HG02840 (cell line): ENCODE data around the gene SNX8.

Experiments
- ATAC-seq: cut with Tn5 transposase; IDR thresholded peaks from one replicate; pipeline ENCODE4 v1.9.1; 2021; ENCODE audit warnings: mild to moderate bottlenecking, moderate library complexity, moderate number of reproducible peaks; ENCODE audit not compliant: unreplicated experiment, low FRiP score

SNX8 gene

DNA sequence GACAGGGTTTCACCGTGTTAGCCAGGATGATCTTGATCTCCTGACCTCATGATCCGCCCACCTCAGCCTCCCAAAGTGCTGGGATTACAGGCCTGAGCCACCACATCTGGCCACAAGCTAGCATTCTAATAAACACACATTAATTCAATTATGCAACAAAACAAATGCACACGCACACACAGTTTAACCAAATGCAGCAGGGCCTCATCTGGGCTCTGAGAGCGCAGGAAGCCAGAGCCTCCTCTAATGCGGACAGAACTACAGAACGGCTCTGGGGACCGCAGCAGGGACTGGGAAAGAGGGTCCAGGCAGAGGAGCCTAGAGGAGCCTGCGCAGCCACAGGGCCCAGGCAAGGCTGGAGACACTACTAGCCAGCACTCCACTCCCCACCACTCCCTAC lies 85.3 kb downstream of the SNX8 start:
- ATAC-seq = no peak

DNA sequence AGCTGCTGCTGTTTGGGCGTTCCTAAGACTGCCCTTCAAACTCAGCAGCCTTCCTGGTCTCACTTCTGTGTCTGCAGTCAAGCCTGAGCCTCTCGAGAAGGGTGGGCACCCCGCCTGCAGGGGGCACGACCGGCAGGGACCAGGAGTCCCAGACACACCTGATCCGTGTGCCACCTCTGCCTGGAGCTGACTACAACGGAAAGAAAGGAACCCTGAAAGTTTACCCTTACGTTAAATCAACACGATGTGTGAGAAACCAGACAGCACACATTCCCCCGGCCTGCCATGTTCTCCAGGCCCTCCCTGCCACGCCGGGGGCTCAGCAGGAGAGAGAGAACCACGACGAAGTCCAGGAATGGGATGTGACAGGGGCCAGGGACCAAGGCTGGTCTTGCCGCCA lies 86.5 kb downstream of the SNX8 start:
- ATAC-seq = no peak

DNA sequence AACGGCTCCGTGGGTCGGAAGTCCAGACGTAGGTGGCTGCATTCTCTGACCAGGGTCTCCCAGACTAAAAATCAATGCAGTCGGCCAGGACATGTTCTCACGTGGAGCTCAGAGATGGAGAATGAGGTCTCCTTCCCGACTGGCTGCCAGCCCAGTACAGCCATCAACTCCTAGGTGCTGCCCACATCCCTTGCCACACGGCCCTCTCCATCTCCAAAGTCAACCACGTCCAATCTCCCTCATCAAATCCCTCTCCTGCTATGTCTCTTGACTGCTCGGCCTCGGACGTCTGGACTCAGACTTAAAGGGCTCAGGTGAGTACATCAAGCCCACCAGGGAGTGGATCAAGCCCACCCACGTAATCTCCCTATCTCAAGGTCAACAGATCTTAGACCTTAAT lies 88.4 kb downstream of the SNX8 start:
- no peak for ATAC-seq

DNA sequence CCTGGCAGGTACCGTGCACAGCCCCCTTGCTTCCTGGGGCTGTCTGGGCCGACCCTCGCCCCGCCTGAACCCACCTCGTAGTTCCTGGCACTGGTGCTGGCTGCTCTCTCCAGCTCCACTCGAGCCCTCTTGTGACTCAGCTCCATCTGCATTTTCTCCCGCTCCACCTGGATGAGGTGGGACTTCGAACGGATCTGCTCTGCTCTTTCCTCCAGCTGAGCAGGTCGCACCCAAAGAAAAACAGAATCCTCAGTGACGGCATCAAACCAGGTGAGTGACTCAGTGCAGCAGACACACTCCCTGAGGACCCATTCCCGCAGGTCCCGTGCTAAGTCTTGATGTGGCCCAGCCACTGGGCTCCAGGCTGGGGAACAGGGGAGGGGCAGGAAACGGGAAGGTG lies 88.9 kb downstream of the SNX8 start:
- no peak for ATAC-seq

DNA sequence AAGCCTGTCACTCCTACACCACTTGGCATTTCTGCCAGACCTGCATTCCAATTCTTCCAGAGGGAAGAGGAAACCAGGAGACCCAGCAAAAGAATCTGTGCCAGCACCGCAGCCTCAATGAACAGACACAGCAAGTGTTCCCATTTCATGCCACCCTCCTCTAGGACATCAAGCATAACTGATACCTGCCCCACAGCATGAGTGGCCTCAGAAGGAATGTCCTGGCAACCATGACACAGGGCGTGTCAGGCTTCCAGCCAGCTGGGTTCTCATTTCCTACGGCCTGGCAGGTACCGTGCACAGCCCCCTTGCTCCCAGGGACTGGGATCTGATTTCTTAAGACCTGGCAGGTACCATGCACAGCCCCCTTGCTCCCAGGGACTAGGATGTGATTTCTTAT lies 89.3 kb downstream of the SNX8 start:
- ATAC-seq = no peak

DNA sequence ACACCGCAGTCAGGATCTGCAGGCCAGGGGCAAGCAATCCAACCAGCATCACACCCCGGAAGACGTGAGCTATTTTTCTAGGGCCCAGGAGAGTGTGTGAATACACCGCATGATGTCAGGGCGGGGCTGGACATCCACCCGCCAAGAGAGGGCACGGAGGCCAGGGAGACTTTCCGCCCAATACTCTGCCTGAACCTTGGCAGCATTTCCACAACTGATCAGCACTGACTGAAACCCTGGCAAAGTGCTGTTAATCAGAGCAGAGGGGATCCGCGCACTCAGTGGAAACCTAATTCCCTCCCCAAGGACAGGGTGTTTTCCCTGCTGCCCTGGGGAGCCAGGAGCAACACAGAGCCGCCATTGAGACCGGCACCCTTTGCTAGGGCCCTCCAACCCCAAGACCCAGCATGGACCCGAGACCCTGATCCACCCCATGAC lies 89.7 kb downstream of the SNX8 start:
- ATAC-seq = no peak

DNA sequence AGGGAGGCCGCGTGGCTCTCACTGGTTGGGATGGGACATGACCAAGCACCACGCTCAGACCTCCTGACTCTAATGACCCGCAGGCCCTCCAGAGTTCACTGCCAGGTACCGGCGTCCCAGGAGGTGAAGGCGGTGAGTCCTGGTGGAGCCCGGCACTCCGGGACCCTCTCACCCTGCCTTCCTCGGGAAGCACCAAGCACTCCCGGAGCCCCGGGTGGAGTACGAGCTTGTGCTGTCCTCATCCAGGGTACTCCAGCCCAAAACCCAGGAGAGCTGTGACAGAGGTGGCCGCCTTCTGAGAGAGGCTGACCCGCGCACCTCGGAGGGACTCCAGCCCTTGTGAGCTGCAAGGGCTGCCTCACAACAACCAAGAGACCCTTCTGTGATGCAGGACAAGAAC lies 90.9 kb downstream of the SNX8 start:
- ATAC-seq = no peak

DNA sequence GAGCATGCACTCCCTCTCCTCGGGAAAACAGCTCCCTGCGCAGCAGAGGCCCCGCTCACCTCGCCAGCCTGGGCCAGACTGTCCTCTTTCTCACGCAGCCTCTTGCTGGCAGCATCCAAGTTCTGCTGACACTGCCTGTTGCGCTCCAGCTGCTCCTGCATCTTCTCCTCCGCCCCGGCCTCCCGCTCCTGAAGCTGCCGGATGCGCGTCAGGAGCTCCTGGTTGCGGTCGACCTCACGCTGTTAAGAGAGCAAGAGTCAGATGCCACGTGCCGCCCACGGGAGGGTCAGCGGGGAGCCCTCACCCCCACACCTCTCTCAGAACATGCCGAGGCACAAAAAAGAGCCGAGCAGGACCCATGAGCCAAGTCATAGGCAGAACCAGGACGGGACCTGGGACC lies 91.7 kb downstream of the SNX8 start:
- ATAC-seq = no peak

DNA sequence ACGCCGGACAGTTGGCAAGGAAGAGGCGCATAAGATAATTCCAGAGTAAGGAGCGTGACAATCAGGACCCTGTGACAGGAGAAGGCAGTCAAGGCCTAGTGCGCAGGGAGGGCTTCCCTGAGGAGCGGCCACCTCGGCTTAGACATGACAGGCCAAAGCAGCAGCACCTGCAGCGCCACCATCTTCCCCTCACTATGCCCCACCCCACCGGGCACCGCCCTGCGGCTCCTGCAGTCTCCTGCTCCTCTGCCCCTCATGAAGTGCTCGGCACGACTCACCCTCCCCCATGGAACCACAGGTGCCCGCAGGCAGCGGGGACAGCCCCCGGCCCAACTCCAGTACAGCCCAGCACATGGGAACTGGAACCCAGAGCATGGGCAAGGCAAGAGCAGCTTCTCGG lies 93.3 kb downstream of the SNX8 start:
- ATAC-seq = no peak

DNA sequence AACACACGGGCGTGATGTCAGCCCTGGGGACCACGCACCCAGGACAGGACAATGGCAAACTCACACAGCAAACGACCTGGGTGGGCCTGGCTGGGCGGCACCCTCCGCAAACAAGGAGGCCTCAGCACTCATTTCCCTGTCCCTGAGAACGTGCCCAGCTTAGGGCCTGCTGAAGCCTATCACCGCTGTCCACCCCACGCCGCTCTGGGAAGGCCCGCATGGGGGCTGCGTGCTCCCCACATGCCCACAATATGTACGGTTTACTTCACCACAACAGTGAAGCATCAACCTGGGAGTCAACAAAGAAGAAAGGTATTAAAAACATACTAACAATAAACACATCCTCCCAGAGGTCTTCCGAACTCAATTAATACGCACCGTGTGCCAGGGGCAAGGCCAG lies 93.7 kb downstream of the SNX8 start:
- no peak for ATAC-seq

DNA sequence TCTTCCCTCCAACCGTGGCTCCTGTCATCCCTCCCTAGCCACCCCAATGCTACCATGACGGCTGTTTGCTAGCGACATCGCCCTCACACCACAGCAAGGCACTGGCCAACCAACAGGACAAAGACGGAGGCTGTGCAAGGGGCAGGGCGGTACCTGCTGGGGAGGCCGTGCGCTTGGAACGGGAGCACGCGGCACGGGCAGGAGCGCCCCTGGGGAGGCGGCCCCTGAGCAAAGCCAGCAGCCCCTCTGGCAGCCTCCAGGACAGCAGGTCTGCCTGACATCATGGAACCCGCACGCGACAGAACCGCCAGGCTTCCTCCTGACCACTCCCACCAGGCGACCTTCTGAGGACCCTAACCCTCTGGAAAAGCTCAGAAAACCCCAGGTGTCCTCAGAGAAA lies 94.2 kb downstream of the SNX8 start:
- no peak for ATAC-seq

DNA sequence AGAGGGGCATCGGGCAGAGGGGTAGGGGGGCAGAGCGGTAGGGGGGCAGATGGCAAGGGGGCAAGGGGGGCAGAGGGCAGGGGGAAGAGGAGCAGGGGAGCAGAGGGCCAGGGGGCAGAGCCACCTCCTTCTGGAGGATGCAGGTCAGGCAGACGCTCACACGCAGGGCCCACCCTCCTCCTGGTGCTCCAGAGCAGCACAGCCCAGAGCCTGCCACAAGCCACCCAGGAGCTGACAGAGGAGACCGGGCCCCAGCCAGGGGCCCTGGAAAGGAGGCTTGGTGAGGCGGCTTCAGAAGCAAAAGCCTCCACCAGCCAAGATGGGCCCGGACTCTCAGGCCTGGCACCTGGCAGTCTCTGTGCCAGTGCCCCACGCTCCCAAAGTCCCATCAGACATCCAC lies 94.6 kb downstream of the SNX8 start:
- no peak for ATAC-seq

DNA sequence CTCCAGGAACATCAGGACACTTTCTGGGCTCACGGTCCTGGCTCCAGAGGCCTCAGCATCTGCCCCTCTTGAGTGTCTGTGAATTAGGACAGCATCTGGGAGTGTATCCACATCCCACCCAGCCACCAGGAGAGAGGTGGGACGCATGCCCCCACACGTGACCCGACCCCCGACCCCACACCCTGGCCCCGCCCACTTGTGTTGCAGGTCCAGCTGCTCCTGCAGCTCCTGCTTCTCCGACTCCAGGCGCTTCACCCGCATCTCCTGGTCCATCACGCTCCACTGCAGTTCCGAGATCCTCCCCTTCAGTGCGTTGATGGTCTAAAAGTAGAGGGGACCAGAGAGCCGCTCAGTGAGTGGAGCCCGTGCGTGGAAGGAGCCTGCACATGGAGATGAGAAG lies 95.1 kb downstream of the SNX8 start:
- no peak for ATAC-seq

DNA sequence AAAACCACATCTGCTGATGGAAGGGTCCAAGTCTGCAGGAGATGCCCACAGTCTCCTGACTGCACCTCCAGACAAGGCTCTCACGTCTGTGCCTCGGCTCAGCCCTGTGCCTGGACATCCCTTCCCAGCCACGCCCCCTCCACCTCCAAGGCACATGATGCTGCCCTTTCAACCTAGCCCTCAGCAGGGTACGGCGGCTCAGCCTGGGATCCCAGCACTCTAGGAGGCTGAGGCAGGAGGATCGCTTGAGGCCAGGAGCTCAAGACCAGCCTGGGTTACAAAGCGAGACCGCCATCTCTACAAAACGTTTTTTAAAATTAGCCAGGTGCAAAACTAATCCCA lies 95.8 kb downstream of the SNX8 start:
- ATAC-seq = no peak

DNA sequence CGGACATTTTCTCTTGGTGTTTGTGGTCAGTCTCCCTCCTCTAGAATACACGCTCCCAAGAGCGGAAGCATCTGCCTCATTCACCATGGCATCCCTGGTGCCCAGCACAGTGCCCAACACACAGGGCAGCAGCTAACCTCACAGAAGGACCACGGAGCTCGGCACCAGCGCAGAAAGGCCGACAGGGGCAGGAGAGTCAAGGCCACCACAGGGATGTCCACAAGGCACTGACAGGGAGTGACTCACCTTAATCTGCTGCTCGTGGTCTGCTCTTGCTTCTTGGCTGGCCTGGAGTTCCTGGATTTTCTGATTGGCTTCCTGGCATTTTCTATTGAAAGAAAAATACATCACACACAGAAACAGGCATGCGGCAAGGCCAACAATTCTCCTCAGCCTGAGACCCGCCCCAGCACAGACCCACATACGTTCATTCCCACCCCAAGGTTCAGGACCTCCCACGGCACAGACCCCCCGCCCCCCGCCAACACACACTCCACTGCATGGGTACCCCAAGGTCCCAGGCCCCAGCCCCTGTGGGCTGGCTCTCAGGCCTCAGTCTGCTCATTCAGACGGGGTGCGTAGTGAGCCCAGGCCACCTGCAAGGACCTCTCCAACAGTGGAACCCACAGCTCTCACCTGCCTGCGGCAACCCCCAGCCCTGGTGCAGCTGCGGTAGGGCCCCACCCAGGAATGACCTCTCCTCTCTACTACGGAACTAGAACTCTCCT lies 96.4 kb downstream of the SNX8 start:
- ATAC-seq = no peak

DNA sequence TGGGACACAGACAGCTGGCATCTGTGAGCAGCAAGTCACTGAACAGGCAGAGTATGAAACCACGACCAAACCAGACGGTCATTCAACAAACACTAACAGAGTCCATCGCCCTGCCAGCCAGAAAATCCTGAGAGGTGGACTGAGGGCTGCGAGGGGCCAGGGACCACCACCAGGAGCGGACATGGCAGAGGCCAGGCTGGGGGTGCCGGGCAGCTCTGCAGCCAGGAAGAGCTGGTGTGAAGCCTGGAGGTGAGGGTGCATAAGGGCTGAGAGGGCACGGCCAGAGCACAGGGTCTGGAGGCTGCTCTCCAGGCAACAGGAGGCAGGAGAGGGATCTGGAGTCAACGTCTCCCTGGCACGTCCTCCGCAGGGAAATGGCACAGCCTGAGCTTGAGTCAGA lies 97.0 kb downstream of the SNX8 start:
- ATAC-seq = no peak

DNA sequence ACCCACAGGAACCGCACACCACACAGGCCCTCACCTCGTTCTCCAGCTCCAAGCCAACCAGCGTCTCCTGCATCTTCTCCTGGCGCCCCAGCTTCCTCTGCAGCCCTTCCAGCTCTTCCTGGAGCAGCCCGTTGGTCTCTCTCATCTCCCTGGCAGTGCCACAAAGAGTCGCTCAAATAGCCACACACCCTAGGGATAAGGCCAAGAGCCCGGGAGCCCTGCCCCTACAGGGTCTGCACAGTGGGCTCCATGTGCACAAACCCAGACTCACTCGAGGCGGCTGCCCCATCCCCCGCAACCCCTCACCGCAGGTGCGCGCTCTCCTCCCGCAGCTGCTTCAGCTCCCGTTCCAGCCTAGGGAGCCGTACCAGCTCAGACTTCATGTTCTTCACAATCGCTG lies 98.4 kb downstream of the SNX8 start:
- ATAC-seq = no peak

DNA sequence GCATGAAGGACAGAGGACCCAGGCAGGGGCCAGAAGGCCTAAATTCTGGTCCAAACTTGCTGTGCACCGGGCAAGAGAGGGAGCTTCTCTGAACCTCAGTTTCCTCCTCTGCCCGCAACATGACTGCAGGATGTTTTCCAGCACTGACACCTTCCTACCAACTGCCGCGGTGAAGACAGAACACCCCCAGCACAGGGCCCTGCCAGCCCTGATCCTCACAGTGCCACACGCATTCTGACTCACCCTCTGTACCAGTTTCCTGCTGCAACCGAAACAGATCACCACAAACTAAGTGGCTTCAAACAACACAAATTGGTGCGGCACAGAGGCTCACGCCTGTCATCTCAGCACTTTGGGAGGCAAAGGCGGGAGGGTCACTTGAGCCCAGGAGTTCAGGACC lies 99.6 kb downstream of the SNX8 start:
- ATAC-seq = no peak

DNA sequence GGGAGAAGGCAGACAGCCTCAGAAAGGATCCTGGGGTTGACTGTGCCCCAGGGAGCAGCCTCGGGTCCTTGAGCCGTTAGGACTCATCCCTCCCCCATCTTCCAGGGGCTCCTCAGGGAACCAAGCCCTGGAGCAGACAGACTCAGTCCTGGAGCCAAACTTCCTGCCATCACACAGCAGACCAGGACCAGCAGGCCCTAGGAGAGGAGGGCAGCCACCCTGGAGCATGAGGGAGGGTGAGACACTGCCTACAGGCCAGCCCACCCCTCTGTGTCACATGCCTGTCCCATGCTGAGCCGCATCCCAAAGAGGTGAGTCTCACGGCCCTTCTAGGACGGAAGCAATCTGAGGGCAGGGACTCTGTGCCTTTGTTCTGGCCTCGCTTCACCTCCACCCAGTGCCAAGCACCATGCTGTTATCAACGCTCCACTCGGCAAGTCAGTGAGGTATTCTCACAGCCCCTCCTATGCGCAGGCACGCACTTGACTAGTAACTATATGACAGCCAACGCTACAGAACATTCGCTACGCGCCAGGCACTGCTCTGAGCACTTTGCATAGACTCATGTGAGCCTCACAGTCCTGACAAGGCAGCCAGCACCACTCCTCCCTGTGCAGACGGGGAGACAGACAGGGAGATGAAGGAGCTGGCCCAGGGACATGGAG lies 100.6 kb downstream of the SNX8 start:
- ATAC-seq = no peak

DNA sequence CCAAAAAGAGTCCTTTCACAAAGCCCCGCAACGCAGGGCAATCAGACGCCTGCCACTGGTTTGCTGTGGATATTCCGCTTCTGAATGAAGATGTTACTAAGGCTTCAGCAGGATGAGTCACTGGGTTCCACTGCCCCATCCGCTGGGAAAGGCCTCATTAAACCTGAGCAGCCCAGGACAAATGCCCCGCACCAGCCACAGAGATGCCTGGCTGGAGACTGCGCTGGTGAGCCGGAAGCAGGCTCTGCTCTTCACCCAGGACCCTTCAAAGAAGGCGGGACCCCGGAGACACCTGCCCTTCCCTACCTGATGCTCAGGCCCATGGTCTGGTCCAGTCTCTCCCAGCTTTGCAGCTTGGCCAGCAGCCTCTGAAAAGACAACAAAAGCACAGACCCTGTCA lies 101.3 kb downstream of the SNX8 start:
- no peak for ATAC-seq

DNA sequence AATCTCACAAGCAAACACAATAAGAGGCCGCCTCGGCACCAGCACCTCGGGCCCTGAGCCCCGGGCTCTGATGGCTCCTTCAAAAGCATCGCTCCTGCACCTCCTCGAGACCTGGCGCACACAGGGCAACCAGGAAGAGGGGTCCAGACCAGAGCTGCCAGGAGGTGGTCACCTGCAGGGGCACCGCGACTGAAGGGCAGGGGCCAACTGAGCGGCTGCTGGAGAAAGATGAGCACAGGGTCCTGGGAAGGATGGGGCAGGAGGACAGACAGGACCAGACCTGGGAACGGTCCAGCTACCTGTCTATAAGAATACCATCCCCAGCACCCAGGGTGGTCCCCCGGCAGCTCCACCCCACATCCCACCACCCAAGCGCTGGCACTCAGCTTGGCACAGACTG lies 102.3 kb downstream of the SNX8 start:
- ATAC-seq = no peak

DNA sequence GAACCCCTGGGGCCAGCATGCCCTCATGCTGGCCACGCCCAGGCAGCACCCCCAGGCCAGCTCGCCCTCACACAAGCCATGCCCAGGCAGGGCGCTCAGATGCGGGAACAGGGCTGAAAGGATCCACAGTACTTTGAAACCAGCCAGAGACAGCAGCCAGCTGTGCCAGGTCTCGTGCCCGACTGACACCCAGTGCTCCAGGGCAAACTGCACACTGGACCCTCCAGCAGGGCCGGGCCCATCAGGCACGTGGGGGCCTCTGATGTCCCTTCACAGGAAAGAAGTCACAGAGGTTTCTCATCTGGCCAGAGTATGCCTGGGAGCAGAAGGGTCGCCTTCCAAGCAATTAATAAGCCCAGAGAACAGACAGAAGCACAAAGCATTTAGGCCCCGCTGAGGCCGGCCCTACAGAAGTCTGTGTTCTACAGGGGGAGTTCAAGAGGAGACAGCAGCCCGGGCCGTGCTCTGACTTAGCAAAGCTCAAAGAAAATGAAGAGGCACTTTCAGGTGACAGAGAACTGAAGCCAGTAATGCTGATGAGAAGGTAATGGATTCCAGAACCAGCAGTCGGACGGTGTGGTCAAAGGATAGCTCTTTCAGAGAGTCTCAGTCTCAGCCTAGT lies 102.9 kb downstream of the SNX8 start:
- ATAC-seq = no peak
